ENCODE measurements around the gene ARHGAP27.
"Not testable (repeated sequence)": the region's sequence is repeated elsewhere in the genome, so short reads cannot be mapped to it uniquely, and the experiment has no call there.

Gene ARHGAP27

GRCh38 chr17:45432405-45433158 is at the start of gene ARHGAP27:
ARHGAP27 (minus strand) TSS chr17:45432870; CDS start chr17:45430279, 2,591 bp downstream.
- peak; percentile 41 for DNase-seq

GRCh38 chr17:45482317-45482716 is 49.6 kb upstream of the ARHGAP27 start:
- not testable (repeated sequence) for DNase-seq

DNA sequence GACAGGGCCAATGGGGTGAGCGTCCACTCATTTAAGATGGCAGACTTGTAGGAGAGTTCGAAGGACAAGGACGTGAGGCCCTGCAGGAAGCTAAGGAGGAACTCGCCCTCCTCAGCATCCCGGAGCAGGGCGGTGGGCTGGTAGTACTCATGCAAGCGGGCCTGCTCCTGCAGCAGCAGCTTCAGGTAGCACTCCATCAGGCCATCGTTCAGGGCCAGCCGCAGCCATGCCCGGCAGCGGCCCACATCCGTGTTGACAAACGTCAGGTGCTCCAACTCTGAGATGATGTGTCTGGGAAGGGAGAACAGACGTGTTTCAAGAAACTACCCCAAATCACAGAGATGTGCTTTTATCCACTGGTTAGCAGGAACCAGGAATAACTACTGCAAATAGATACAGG is 42.8 kb upstream of the ARHGAP27 start:
- DNase-seq: not testable (repeated sequence)

DNA sequence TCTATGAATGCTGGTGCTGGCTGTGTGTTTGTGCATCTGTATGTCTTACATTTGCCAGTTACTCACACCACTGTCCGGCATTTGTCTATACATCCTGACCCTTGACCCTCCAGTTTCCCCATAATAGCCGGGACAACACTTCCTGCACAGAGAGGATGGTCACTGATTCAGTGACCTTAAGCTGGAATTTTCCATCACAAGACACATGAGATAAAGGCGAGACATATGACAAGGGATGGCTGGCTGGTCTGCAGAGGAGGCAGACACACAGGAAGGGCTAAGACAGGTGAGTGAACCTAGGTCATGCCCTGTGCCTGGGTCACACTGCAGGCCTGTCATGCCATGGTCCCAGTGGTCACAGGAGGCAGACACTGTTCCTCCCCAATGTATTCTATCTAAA is 39.6 kb upstream of the ARHGAP27 start:
- not testable (repeated sequence) for DNase-seq

GRCh38 chr17:45469204-45469563 is 36.5 kb upstream of the ARHGAP27 start:
- DNase-seq: not testable (repeated sequence)

DNA sequence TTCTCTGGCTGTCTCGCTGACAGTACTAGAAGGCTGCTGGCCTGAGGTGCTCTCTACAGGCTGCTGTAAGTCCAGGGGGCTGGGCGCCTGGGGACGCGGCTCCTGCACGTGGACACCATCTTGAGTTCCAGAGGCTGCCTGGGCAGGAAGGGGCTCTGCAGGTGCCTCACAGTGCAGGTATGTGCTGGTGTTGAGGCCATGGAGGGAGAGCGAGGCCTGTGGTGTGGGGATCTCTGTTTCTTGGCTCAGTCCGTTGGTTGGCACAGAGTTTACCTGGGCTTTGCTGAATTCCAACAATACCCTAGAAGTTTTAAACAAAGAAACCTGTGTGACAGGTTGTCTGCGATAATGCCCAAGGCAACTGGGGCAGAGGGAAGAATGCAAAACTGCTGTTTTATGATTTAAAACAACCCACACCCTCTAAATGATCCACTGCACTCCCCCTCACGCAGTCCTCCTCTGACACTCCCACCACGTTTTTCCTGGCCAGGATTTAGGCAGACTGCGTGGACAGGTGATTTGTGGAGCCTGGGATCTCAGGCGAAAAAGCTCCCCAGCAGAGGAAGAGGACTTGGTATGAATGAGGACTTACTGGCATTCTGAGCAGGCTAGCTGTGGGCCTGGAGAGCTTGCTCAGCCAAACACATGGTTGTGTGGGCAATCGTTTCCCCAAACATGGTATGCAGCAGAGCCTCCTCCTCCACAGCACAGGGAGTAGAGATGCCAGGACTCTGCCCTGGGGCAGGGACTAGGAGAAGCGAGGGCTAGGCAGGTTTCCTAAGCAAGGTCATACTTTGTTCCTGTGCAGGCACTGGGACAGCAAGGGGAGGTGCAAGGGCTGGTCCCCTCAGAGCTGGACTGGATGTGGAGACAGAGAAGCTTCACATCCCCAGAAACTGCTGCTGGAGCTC is 35.9 kb upstream of the ARHGAP27 start:
- DNase-seq: not testable (repeated sequence)

- DNase-seq: peak; percentile 17
Observed at GRCh38 chr17:45461524-45462327, 29.1 kb upstream of the ARHGAP27 start.

DNA sequence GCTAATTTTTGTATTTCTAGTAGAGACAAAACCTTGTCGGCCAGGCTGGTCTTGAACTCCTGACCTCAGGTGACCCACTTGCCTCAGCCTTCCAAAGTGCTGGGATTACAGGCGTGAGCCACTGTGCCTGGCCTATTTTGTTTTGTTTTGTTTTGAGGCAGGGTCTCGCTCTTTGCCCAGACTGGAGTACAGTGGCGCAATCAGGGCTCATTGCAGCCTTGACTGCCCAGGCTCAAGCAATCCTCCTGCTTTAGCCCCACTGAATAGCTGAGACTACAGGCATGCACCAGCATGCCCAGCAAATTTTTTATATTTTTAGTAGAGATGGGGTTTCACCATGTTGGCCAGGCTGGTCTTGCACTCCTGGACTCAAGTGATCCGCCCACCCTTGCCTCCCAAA is 27.8 kb upstream of the ARHGAP27 start:
- DNase-seq: not testable (repeated sequence)

- not testable (repeated sequence) for DNase-seq
Observed at GRCh38 chr17:45454341-45454740, 21.7 kb upstream of the ARHGAP27 start.

DNA sequence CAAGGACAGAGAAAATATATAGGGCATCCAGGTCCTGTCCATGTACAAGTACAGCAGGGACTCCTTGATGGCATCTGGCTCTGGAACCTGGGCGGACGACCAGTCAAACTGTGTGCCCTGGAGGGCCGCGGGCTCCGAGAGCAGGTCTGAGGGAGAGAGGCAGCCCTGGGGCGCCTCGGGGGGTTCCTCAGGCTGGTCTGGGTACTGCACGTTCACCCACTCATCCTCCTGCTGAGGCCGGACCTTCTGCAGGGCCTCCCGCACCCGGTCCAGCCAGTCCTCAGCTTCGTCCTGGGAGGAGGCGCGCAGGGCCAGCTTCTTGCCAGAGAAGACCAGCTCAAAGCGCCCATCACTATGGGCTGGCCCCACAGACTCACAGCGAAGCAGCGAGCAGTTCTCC is 21.1 kb upstream of the ARHGAP27 start:
- not testable (repeated sequence) for DNase-seq

DNA sequence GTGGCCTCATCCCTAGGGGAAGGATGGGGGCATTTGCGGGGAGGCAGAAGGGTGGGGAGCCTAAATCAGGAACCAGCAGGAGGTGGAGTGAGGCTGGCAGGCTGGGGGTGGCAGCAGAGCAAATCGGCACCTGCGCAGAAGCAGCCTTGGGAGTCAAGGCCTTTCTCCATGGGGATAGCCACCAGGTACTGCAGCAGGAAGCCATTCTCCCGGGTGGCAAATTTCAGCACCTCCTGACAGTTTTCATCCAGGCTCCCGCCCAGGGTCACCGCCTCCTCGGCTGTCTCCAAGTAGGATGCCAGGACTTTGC is 20.5 kb upstream of the ARHGAP27 start:
- DNase-seq: not testable (repeated sequence)

- not testable (repeated sequence) for DNase-seq
Observed at GRCh38 chr17:45452329-45453224, 19.9 kb upstream of the ARHGAP27 start.

GRCh38 chr17:45451660-45452059 is 19.0 kb upstream of the ARHGAP27 start:
- DNase-seq: not testable (repeated sequence)

- DNase-seq: no peak
Observed at GRCh38 chr17:45451131-45451530, 18.5 kb upstream of the ARHGAP27 start.

- not testable (repeated sequence) for DNase-seq
Observed at GRCh38 chr17:45449708-45450329, 17.1 kb upstream of the ARHGAP27 start.

- DNase-seq: not testable (repeated sequence)
Observed at GRCh38 chr17:45449260-45449659, 16.6 kb upstream of the ARHGAP27 start.

DNA sequence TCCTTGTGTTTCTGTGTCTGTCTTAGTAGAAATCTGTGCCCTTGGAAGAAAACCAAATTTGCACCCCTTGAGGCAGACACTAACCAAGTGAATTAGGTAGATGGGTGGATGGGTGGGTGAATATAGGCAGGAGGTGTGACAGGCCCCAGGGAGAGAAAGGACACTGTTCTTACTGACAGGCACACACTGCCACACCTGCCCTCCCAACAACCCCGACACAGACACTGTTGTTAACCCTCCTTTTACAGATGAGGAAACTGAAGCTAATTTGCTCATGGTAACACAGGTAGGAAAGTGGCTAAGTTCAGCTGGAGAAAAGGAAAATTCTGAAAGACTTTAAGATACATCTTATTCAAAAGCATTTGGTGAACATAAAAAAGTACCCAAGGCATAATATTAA is 15.8 kb upstream of the ARHGAP27 start:
- not testable (repeated sequence) for DNase-seq

- DNase-seq: not testable (repeated sequence)
Observed at GRCh38 chr17:45448066-45448465, 15.4 kb upstream of the ARHGAP27 start.

DNA sequence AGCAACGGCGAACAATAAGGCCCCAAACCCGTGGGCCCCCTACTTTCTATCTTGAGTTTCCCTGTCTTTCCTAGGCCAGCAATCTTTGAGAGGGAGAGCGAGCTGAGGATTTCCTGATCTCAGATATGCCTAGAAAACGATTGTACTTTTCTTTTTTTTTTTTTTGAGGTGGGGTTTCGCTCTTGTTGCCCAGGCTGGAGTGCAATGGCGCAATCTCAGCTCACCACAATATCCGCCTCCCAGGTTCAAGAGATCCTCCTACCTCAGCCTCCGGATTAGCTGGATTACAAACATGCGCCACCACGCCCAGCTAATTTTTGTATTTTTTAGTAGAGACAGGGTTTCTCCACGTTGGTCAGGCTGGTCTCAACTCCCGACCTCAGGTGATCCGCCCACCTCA is 15.0 kb upstream of the ARHGAP27 start:
- DNase-seq: not testable (repeated sequence)

DNA sequence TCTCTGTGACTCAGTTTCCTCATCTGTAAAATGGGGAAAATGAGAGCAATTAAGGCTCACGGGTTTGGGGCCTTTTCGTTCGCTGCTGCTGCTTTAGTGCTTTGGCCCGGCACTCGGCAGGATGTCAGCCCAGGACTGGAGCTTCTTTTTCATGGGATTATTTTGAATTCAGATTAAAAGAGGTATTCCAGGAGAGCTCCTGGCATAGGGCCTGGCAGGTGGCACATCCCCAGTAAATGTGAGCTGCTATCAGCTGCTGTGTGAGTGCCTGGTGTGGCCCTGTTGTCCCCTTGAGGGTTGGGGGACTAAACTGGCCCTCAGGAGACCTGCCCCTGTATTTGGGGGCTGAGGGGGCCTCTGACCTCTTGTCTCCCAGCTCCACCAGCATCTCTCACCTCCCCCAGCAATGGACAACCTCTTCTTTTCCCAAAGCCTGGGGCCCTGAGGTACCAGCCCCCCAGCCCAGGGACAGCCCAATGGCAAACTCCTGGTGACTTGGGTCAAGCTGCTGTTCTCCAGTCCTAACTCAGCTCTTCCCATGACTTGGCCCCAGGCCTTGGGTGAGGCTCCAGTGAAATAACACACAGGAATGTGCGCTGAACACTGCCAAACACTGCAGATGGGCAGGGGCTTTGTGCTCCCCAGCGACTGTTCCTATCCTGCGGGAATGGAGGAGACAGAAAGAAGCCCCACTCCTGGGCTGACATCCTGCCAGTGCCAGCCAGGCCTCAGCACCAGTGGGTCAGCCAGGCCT is 14.4 kb upstream of the ARHGAP27 start:
- DNase-seq: not testable (repeated sequence)

Measured in CD4-positive, alpha-beta T cell treated with Interleukin-10 for 1 hour (primary cell).